Activated CD4-positive, alpha-beta T cell treated with anti-CD3 and anti-CD28 coated beads for 36 hours (primary cell): ENCODE measurements around the gene ATP6V1E1. TPM values are rescaled to one million over a fixed set of nuclear protein-coding genes. Genes with fewer than 3 reads are reported as not detected.
"Not testable (repeated sequence)": the region's sequence is repeated elsewhere in the genome, so short reads cannot be mapped to it uniquely, and the experiment has no call there.

ENCODE experiments used
- ATAC-seq: fragments of 200-7000 bp; cut with Tn5 transposase; one replicate; pipeline ENCODE4 v1.10.0; 2021; ENCODE audit warnings: mild to moderate bottlenecking, moderate library complexity
- CTCF ChIA-PET: fragments of 350-600 bp; sonication (Branson Sonifier 250); formaldehyde crosslinking; loops from one replicate; lab custom pipeline; 2021; ENCODE audit warnings: antibody characterized with exemption; lab: Charles Lee
- POLR2A ChIA-PET: fragments of 350-600 bp; sonication (Branson Sonifier 250); formaldehyde crosslinking; loops from one replicate; lab custom pipeline; 2021; ENCODE audit warnings: antibody characterized with exemption, inconsistent platforms; lab: Charles Lee
- DNase-seq: peaks from one replicate; pipeline ENCODE4 v3.0.0-alpha.2; 2020
- H3K27ac Mint-ChIP-seq: one replicate; pipeline ENCODE4 v1.8.0; 2021; ENCODE audit warnings: mixed read lengths
- H3K27me3 Mint-ChIP-seq: one replicate; pipeline ENCODE4 v1.8.0; 2021; ENCODE audit warnings: mixed read lengths
- H3K36me3 Mint-ChIP-seq: one replicate; pipeline ENCODE4 v1.8.0; 2021; ENCODE audit warnings: low read depth, mixed read lengths
- H3K4me1 Mint-ChIP-seq: one replicate; pipeline ENCODE4 v1.8.0; 2021; ENCODE audit warnings: mixed read lengths
- H3K4me3 Mint-ChIP-seq: one replicate; pipeline ENCODE4 v1.8.0; 2021; ENCODE audit warnings: mild to moderate bottlenecking, moderate library complexity, mixed read lengths
- H3K9me3 Mint-ChIP-seq: one replicate; pipeline ENCODE4 v1.8.0; 2021; ENCODE audit warnings: low read depth, mixed read lengths
- intact Hi-C, 2 experiments: fragments of 100-400 bp; cut with DNase I in 1 of 2; cut with micrococcal nuclease in 1 of 2; formaldehyde crosslinking; loops; one replicate each; pipeline versions ENCODE4 v1.14.2 to v1.15.1; 2022 to 2024; cut with DNase I, micrococcal nuclease
- total RNA-seq, 2 experiments: library from RNA; stranded (reverse); gene quantifications; one replicate each; pipeline ENCODE4 v1.2.3, GENCODE V29; 2021

The ATP6V1E1 gene
- total RNA-seq, 2 experiments from 2014 or later: 83.5 to 95.6 TPM

DNA sequence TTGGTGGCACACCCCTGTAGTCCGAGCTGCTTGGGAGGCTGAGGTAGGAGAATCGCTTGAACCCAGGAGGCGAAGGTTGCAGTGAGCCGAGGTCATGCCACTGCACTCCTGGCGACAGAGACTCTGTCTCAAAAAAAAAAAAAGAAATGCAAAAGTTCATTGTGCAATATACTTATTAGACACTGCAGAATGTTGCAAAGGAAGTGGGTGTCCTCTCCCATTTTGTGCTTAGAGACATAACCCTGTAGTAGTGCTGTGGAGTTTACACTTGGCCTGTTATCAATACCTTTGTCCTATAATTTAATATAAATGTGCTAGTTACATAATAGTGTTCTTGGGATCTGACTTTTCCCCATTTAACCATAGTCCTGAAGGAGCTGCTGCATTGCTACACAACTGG lies 19.4 kb upstream of the ATP6V1E1 start:
- Mint-ChIP-seq H3K4me1 (peaks cover under 1% of the 10 kb centered on the region), H3K27ac (no peak overlapping the region), H3K4me3 (no peak overlapping the region), H3K9me3 (no peaks in the 10 kb centered on the region), H3K27me3 (no peaks in the 10 kb centered on the region), H3K36me3 (peaks cover 4% of the 10 kb centered on the region)
- intact Hi-C loops: no loop called here
- ATAC-seq (no peak), DNase-seq (no peak)
- ChIA-PET CTCF (interaction anchor here (1.0 kb wide), 1 partner anchor 9 kb away, joined by 4 read pairs; no protein-coding TSS in a partner anchor), POLR2A (no interaction called here)

DNA sequence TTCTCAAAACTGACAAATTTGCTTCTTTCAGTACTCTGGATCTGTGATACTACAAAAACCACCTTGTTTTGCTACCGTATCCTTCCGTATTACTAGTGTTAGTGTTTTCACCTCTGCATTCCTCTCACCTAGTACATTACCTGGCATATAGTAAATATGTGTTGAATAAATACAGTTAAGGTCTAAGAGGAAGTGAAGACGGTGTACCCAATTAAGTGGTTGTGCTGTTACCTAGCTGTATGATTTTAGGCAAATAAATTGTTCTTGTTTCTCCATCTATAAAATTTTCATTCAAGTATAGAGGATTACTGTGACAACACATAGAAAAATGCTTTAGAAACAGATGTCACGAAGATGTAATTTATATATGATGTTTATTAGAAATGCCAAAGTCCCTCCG lies 18.9 kb upstream of the ATP6V1E1 start:
- intact Hi-C loops: no loop called here
- Mint-ChIP-seq H3K4me1 (peaks cover 3% of the 10 kb centered on the region), H3K27me3 (no peaks in the 10 kb centered on the region), H3K27ac (no peak overlapping the region), H3K36me3 (peaks cover 8% of the 10 kb centered on the region), H3K9me3 (no peaks in the 10 kb centered on the region), H3K4me3 (no peak overlapping the region)
- DNase-seq: no peak
- ChIA-PET POLR2A (no interaction called here), CTCF (interaction anchor here (1.0 kb wide), 1 partner anchor 8 kb away, joined by 4 read pairs; no protein-coding TSS in a partner anchor)
- no peak for ATAC-seq

DNA sequence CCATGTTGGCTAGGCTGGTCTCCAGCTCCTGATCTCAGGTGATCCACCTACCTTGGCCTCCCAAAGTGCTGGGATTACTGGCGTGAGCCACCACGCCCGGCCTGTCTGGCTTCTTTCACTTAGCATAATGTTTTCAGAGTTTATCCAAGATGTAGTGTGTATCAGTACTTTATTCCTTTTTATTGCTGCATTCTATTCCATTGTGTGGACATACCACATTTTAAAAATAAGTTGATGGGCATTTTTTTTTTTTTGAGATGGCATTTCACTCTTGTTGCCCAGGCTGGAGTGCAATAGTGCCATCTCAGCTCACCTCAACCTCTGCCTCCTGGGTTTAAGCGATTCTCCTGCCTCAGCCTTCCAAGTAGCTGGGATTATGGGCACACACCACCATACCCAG lies 13.8 kb upstream of the ATP6V1E1 start:
- POLR2A ChIA-PET, H3K27me3 Mint-ChIP-seq, ATAC-seq, intact Hi-C loops, H3K4me3 Mint-ChIP-seq, H3K9me3 Mint-ChIP-seq, DNase-seq: not testable (repeated sequence)
- peaks cover 24% of the 10 kb centered on the region for H3K4me1 Mint-ChIP-seq
- H3K36me3 Mint-ChIP-seq: peaks cover 21% of the 10 kb centered on the region
- CTCF ChIA-PET: interaction anchor here (0.6 to 1.1 kb wide), 2 partner anchors 9 to 121 kb away, joined by 3 read pairs; no protein-coding TSS in a partner anchor
- peak overlapping the region; percentile 51 for H3K27ac Mint-ChIP-seq

DNA sequence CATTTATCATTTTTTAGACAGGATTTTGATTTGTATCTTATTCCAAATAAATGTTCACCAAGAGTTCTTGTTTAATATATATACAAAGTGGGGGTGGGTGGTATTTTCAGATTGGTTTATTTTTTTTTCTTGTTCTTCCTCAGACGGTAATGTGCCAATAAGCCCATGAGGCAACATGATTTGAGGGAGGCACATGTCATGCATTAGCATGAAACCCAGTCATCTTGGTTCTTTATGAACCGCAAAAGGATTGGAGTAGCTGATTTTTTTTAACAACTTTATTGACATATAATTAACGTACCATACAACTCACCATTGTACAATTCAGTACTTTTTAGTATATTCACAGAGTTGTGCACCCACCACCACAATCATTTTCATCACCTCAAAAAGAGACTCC lies 12.7 kb upstream of the ATP6V1E1 start:
- H3K4me3 Mint-ChIP-seq: no peak overlapping the region
- H3K4me1 Mint-ChIP-seq: peaks cover 24% of the 10 kb centered on the region
- DNase-seq (no peak), ATAC-seq (no peak)
- CTCF ChIA-PET: no interaction called here
- no peaks in the 10 kb centered on the region for H3K9me3 Mint-ChIP-seq
- POLR2A ChIA-PET: no interaction called here
- no peak overlapping the region for H3K27ac Mint-ChIP-seq
- intact Hi-C loops: no loop called here
- peaks cover 20% of the 10 kb centered on the region for H3K36me3 Mint-ChIP-seq
- no peaks in the 10 kb centered on the region for H3K27me3 Mint-ChIP-seq

DNA sequence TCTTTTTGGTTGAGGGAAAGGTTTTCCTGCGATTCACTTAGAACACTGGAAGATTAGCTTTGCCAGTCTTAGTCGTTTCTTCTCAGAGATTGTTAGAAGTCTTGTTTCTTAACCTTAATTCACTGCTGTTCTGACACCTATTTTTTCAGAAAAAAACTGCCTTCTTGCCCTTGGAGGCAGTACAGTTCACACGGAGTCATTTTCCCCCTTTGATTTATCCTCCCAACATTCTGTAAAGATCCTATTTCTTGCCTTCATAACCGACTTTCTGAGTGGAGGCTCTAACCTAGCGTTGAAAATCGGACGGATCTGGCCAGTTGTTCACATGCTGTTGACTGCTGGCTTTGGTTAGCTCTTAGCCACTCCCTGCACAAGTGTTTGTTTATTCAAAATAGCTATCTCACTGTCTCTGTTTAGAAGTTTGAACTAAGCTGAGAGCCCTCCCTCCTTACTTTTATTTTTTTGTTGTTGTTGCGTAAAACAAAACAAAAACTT lies 10.7 kb upstream of the ATP6V1E1 start:
- no peaks in the 10 kb centered on the region for H3K9me3 Mint-ChIP-seq
- CTCF ChIA-PET: interaction anchor here (0.6 to 1.7 kb wide), 5 partner anchors 9 to 473 kb away, joined by 3 to 4 read pairs (median 3); no protein-coding TSS in a partner anchor
- peaks cover 24% of the 10 kb centered on the region for H3K4me1 Mint-ChIP-seq
- ATAC-seq (no peak), DNase-seq (peak; percentile 25)
- H3K4me3 Mint-ChIP-seq: peak overlapping the region; percentile 88
- intact Hi-C loops: loop anchor here (1.0 to 5.0 kb wide), 9 partner anchors 34 to 554 kb away; partner anchors contain the start of genes ADA2 (in 1 of the 2), HDHD5 (in 1 of the 2), IL17RA (in 1 of the 2) and PEX26 (in 1 of the 2)
- no peaks in the 10 kb centered on the region for H3K27me3 Mint-ChIP-seq
- peaks cover 20% of the 10 kb centered on the region for H3K36me3 Mint-ChIP-seq
- POLR2A ChIA-PET: interaction anchor here (0.7 to 1.0 kb wide), 2 partner anchors 9 to 134 kb away, joined by 3 read pairs; no protein-coding TSS in a partner anchor
- H3K27ac Mint-ChIP-seq: peak overlapping the region; percentile 95

DNA sequence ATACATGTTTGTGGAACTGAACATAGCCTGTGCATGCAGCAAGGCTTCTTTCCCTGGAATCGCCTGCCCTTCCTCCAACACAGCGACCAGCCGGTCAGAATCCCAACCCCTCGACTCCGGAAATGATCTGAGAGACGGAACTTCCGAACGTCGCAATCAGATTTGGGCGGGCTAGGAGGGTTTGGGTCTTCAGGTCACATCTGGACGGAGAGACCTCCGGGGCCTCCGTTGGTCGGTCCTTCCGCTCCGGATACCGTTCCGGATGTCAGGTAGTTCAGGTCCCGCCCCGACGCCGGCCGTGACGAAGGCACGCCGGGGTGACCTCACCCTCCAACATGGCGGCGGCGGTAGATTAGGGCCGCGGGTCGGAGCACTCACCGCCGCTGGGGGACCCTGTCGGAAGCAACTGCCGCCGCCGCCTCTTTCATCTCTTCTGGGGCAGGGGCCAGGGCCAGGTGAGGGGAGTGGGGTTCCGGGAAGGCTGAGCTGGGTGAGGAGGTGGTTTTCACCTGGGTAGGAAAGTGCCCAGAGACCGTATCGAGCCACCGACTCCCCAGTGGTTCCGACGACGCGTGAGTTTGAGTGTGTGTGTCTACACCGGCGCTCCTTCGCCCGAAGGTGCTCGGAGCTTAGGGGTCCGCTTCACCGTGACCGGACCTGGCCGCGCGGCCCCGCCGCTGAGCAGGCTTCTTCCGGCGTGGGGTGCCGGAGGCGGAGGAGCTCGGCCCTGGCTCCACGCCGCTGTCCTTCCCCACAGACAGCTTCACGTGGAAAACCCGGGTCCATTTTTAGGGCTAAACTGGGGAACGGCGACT lies 10.1 kb upstream of the ATP6V1E1 start, which contains the start of gene BCL2L13:
TSS of gene BCL2L13 (plus strand) at position 326 of the 815 bp plus-strand sequence. CDS start 16,955 bp downstream, outside the sequence.
- ChIA-PET CTCF (interaction anchor here (0.7 to 1.7 kb wide), 4 partner anchors 9 to 473 kb away, joined by 3 to 4 read pairs (median 3); no protein-coding TSS in a partner anchor), POLR2A (interaction anchor here (0.7 to 1.0 kb wide), 2 partner anchors 8 to 135 kb away, joined by 3 read pairs; no protein-coding TSS in a partner anchor)
- H3K4me3 Mint-ChIP-seq: peak within 1 kb of the TSS; percentile 88
- ATAC-seq: peak; percentile 96
- H3K9me3 Mint-ChIP-seq: no peaks in the 10 kb centered on the region
- H3K4me1 Mint-ChIP-seq: peaks cover 24% of the 10 kb centered on the region
- peak; percentile 94 for DNase-seq
- peaks cover 20% of the 10 kb centered on the region for H3K36me3 Mint-ChIP-seq
- H3K27me3 Mint-ChIP-seq: no peaks in the 10 kb centered on the region
- H3K27ac Mint-ChIP-seq: peak within 1 kb of the TSS; percentile 95
- intact Hi-C loops: loop anchor here (1.0 to 5.0 kb wide), 11 partner anchors 10 to 554 kb away; partner anchors contain the start of genes ATP6V1E1 (in 2 of the 2), PEX26 (in 2 of the 2), ADA2 (in 1 of the 2) and HDHD5 (in 1 of the 2)

DNA sequence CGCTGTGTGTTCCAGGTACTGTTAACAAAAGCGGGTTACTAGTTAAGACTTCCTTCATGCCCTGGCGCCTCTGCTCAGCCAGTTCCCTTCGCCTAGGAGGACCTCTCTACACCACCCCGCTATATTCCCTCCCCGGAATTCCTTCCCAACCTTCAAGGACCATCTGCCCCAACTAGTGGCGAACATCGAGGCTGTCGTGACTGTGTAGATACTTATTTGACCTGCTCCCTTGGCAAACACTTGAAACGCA lies 9.6 kb upstream of the ATP6V1E1 start:
- H3K4me1 Mint-ChIP-seq: peaks cover 24% of the 10 kb centered on the region
- ATAC-seq (peak; percentile 27), DNase-seq (no peak)
- peaks cover 19% of the 10 kb centered on the region for H3K36me3 Mint-ChIP-seq
- H3K9me3 Mint-ChIP-seq: no peaks in the 10 kb centered on the region
- POLR2A ChIA-PET: no interaction called here
- H3K27me3 Mint-ChIP-seq: no peaks in the 10 kb centered on the region
- peak overlapping the region; percentile 88 for H3K4me3 Mint-ChIP-seq
- peak overlapping the region; percentile 95 for H3K27ac Mint-ChIP-seq
- intact Hi-C loops: loop anchor here (1.0 to 5.0 kb wide), 10 partner anchors 10 to 553 kb away; partner anchors contain the start of genes ATP6V1E1 (in 2 of the 2), PEX26 (in 2 of the 2), ADA2 (in 1 of the 2) and HDHD5 (in 1 of the 2)
- CTCF ChIA-PET: no interaction called here

DNA sequence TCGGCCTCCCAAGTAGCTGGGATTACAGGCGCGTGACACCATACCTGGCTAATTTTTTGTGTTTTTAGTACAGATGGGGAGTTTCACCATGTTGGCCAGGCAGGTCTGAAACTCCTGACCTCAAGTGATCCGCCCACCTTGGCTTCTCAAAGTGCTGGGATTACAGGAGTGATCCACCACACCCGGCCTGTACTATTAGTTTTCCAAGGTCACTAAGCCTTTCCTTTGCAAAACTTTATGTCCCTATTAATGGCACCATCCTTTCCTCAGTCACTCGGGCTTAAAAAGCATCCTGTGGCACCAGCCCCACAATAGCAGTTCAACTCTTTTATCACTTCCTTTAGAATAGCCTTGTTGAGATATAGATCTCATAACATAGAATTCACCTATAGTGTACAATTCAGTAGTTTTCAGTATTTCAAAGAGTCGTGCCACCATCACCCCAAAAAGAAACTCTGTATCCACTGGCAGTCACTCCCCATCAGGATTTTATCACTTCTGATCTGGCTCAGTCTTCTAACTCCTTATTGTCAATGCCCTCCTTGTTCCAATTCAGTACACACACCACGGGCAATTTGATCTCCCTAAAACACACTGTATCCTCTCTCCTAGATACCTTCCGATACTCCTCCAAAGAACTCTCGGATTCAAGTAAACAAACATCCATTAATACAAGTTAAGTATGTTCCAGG lies 9.1 kb upstream of the ATP6V1E1 start:
- H3K4me1 Mint-ChIP-seq: peaks cover 21% of the 10 kb centered on the region
- no peaks in the 10 kb centered on the region for H3K27me3 Mint-ChIP-seq
- peak overlapping the region; percentile 88 for H3K4me3 Mint-ChIP-seq
- H3K36me3 Mint-ChIP-seq: peaks cover 15% of the 10 kb centered on the region
- DNase-seq (no peak), ATAC-seq (no peak)
- POLR2A ChIA-PET: interaction anchor here (0.6 kb wide), 1 partner anchor 13 kb away, joined by 3 read pairs; no protein-coding TSS in a partner anchor
- intact Hi-C loops: loop anchor here (1.0 to 5.0 kb wide), 10 partner anchors 9 to 553 kb away; partner anchors contain the start of genes ATP6V1E1 (in 2 of the 2), PEX26 (in 2 of the 2), ADA2 (in 1 of the 2) and HDHD5 (in 1 of the 2)
- H3K27ac Mint-ChIP-seq: peak overlapping the region; percentile 95
- CTCF ChIA-PET: no interaction called here
- no peaks in the 10 kb centered on the region for H3K9me3 Mint-ChIP-seq

DNA sequence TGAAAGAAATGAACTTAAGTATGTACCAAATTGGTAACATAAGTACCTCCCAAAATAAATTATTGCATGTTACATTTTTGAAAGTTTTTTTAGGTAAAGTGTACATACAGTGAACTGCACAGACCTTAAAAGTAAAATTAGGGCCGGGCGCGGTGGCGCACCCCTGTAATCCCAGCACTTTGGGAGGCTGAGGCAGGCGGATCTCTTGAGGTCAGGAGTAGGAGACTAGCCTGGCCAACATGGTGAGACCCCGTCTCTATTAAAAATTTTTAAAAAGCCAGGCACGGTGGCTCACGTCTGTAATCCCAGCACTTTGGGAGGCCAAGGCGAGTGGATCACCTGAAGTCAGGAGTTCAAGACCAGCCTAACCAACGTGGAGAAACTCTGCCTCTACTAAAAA lies 8.3 kb upstream of the ATP6V1E1 start:
- POLR2A ChIA-PET: not testable (repeated sequence)
- intact Hi-C loops: loop anchor here (5.0 kb wide), 4 partner anchors 70 to 480 kb away; partner anchors contain the start of genes ADA2 (in 1 of the 2) and HDHD5 (in 1 of the 2)

DNA sequence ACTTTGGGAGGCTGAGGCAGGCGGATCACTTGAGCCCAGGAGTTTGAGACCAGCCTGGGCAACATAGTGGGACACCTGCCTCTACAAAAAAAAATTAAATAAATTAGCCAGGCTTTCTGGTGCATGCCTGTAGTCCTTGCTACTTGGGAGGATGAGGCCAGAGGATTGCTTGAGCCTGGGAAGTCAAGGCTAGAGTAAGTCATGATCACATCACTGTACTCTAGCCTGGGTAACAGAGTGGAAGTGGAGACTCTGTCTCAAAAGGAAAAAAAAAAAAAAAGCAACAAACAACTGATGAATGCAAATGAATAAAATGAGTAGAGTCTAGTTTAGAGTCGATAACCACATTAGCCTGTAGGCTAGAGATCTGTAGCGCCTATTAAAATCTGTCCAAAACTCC lies 6.1 kb upstream of the ATP6V1E1 start:
- POLR2A ChIA-PET: no interaction called here
- peaks cover 8% of the 10 kb centered on the region for H3K36me3 Mint-ChIP-seq
- DNase-seq (no peak), ATAC-seq (no peak)
- H3K27ac Mint-ChIP-seq: no peak overlapping the region
- peaks cover 8% of the 10 kb centered on the region for H3K4me1 Mint-ChIP-seq
- H3K27me3 Mint-ChIP-seq: no peaks in the 10 kb centered on the region
- intact Hi-C loops: loop anchor here (5.0 kb wide), 4 partner anchors 73 to 477 kb away; partner anchors contain the start of genes ADA2 (in 1 of the 2) and HDHD5 (in 1 of the 2)
- H3K4me3 Mint-ChIP-seq: no peak overlapping the region
- no peaks in the 10 kb centered on the region for H3K9me3 Mint-ChIP-seq
- CTCF ChIA-PET: no interaction called here

More for the DNA sequence above, 8.3 kb upstream of the ATP6V1E1 start:
- H3K9me3 Mint-ChIP-seq, H3K27me3 Mint-ChIP-seq, CTCF ChIA-PET, H3K4me3 Mint-ChIP-seq, H3K27ac Mint-ChIP-seq, DNase-seq, ATAC-seq: not testable (repeated sequence)
- Mint-ChIP-seq H3K4me1 (peaks cover 21% of the 10 kb centered on the region), H3K36me3 (peaks cover 15% of the 10 kb centered on the region)
